GM11168 (cell line): Measurements from ENCODE around the gene SLC30A1.

Experiments used
- in situ Hi-C: fragments of 300-500 bp; cut with MboI; formaldehyde crosslinking; loops from one replicate; pipeline ENCODE4 v1.12.0; 2022; ENCODE audit warnings: low sequenced_read_pairs; ENCODE audit not compliant: unreplicated experiment

Gene SLC30A1

GRCh38 chr1:211609120-211610024, 30.4 kb upstream of the SLC30A1 start:
- in situ Hi-C loops: no loop called here

- in situ Hi-C loops: no loop called here
Measured at GRCh38 chr1:211607754-211608473, 29.0 kb upstream of the SLC30A1 start.

DNA sequence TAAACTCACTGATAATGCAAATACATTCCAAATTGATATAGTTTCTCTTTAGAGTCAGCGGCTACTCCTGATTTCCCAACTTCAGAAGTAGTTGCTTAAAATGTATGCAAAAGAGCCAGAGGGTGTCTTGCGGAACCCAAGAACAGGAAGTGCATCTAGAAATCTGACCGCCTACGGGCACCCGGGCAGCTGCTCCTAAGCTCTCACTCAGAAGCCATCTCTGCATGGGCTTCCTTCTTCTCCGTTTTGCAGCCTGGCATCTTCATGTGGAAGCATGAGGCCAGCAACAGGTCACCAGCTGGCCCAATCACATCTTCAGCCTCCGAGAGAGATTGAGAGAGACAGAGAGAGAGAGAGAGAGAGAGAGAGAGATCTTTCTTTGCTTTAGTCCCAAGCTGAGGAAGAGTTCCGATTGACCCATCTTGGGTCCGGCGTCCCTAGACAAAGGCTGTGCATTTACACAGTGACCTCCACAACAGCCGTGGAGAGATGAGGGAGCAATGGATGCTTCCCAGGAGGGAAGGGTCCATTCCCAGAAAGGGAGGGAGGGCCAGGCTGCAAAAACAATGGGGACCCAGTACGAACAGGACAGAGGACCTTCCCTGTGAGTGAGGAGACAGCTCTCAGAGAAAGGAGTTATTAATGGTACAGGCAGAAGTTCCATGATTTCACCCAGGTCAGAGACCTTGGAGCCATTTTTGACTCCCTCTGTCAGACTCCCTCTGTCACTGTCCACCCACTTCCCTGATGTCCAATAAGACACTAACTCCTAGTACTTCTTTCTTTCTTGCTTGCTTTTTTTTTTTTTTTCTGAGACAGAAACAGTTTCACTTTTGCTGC, 28.2 kb upstream of the SLC30A1 start:
- in situ Hi-C loops: no loop called here

DNA sequence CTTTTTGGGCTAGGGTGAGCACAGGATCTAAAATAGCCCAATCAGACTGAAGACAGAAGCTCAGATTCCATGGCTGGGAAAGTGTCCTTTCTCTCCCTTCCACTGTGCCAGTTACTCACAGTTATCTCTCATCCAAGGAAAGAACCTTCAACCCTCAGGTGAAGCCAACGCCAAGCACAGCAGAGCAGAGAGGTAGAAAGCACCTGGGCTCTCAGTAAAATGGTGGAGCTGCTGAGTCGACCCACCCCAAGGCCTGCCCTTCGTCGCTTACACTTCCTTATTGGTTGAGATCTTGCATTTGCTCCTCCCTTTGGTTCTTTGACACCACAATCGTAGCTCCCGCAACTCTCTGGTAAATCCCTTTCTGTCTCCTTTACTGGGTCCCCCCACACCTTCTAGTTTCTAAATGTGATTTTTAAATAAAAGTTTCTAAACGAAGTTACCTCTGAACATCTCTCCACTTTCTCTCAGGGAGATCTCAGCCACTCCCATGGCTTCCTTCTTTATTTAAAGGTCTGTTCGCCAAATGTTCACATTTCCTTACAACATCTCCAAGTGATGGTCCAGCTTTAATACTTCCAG, 27.5 kb upstream of the SLC30A1 start:
- in situ Hi-C loops: no loop called here

- in situ Hi-C loops: no loop called here
Measured at GRCh38 chr1:211605603-211606331, 26.8 kb upstream of the SLC30A1 start.

GRCh38 chr1:211605034-211605433, 26.1 kb upstream of the SLC30A1 start:
- in situ Hi-C loops: no loop called here

GRCh38 chr1:211604548-211604947, 25.6 kb upstream of the SLC30A1 start:
- in situ Hi-C loops: no loop called here

DNA sequence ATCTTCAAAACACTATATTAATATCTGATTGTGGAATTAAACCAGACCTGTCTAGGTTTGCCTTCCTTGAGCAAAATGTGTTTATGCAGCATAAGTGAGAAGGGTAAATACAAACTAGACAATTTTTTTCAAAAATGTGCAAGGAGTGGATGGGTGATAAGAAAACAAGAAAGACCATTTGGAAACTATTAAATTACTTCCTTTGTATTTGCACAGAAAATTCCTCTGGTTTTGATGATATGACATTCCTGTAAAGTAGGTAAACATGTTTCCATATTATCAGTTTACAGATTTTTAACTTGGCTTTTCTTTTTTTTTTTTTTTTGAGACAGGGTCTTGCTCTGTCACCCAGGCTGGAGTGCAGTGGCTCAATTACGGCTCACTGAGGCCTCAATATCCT, 24.8 kb upstream of the SLC30A1 start:
- in situ Hi-C loops: no loop called here

DNA sequence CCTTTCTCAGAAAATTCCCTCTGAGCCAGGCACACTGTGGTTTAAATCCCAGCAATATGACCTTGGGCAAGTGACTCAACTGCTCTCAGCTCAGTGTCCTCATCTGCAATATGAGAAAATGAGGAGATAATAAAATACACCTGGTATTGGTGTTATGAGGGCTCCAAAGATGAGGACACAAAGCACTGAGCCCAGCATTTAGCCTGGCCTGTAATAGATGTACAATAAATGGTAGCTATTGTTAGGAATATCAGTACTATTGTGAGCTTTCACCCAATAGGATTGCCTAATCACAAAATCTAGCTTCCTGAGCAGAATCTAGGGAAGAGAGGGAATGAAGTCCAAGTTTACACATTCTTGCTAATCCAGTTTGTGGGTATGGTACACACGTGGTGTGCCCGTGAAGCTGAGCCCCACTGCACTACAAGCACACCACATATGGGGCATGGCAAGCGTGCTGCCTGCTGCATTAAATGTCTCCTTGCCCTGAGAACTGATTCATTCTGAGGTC, 24.3 kb upstream of the SLC30A1 start:
- in situ Hi-C loops: no loop called here

- in situ Hi-C loops: no loop called here
Measured at GRCh38 chr1:211601982-211602670, 23.2 kb upstream of the SLC30A1 start.

GRCh38 chr1:211601159-211601558, 22.2 kb upstream of the SLC30A1 start:
- in situ Hi-C loops: no loop called here

DNA sequence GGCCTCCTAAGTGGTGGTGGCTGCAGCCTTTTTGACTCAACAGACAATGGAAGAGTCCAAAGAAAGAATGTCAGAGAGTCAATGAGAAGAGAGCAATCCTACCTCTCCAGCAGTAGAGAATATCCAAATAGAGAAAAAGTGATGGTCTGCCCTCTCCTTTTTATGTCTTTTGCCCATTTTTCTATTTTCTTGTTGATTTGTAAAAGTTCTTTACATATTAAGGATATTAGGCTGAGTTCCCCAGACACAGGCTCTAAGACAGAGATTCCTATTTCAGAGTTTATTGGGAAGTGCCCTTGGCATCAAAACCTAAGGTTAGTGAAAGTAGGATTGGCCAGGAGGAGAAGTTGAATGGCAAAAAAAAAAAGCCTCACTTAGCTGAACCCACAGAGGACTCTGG, 20.3 kb upstream of the SLC30A1 start:
- in situ Hi-C loops: no loop called here

- in situ Hi-C loops: no loop called here
Measured at GRCh38 chr1:211598514-211598913, 19.6 kb upstream of the SLC30A1 start.

DNA sequence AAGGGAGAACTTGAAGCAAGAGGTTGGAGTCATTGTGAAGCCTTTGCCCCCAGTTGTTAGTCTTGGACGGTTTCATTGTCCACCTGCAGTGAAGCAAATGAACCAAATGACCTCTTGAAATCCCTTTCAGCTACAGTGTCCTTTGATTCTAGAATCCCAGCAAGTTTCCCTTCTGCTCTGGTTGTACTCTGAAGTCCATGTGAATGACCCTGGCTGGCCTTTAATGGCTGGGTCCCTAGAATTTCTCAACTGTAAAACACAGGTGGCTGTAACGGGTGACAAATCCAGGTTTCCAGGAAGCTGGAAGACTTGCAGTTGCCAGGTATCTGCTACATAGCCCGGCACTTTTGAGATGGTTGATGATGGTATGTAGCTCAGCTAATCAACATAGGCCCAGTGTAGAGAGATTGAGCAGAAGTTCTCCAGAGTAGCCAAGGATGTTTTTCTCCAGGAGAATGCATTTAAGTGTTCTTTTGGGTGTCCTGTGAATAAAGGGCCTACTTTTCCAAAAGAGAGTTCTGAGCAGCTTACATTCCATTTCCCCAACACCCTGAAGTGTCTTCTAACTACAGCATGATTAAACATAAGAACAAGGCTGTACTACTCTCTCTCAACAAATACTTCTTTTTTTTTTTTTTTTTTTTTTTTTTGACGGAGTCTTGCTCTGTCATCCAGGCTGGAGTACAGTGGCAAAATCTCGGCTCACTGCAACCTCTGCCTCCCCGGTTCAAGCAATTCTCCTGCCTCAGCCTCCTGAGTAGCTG, 17.6 kb upstream of the SLC30A1 start:
- in situ Hi-C loops: no loop called here

GRCh38 chr1:211595419-211595818, 16.5 kb upstream of the SLC30A1 start:
- in situ Hi-C loops: no loop called here

GRCh38 chr1:211591980-211592493, 13.1 kb upstream of the SLC30A1 start:
- in situ Hi-C loops: no loop called here

DNA sequence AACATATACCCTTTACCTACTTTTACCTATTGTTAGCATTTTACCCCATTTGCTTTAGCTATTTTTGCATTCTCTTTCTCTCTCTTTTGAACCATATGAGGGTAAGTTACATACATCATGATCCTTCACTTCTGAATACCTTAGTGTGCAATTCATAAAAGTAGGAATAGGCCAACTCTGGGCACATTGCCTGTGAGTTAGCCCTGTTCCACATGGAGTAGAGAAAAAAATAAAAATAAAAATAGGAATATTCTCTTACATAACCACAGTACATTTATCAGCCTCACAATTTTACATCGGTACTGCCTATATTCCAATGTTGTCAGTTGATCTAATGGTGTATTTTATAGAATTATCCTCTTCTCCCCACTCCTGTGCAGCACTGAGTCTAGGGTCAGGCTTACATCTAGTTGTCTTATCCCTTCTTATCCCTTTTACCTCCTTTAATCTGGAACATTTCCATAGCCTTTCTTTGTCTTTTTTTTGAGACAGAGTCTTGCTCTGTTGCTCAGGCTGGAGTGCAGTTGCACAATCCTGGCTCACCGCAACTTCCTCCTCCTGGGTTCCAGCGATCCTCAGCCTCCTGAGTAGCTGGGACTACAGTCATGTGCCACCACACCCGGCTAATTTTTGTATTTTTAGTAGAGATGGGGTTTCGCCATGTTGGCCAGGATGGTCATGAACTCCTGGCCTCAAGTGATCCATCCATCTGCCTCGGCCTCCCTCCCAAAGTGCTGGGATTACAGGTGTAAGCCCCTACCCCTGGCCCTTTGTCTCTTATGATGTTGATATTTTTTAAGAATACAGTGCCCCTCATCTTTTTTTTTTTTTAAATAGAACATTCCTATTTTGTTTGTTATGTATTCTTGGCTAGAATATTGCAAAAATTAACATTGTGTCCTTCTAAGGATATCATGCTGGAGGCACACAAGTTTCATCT, 11.1 kb upstream of the SLC30A1 start:
- in situ Hi-C loops: no loop called here
